NB4 (cell line): ENCODE results near the gene CDKAL1.

Source experiments
- CTCF ChIP-seq: IDR thresholded peaks from one replicate; pipeline ENCODE4 v1.5.1; 2012; ENCODE audit warnings: low read depth, low read length
- MAX ChIP-seq: IDR thresholded peaks from 2 replicates; pipeline ENCODE4 v1.6.1; 2011; ENCODE audit warnings: low read depth, low read length
- MYC ChIP-seq: IDR thresholded peaks from 2 replicates; pipeline ENCODE4 v1.6.1; 2011; ENCODE audit warnings: low read depth, low read length
- POLR2A ChIP-seq: IDR thresholded peaks from 2 replicates; pipeline ENCODE4 v1.6.1; 2011; ENCODE audit warnings: mild to moderate bottlenecking; ENCODE audit not compliant: insufficient read length; ENCODE audit errors: extremely low read depth

DNA sequence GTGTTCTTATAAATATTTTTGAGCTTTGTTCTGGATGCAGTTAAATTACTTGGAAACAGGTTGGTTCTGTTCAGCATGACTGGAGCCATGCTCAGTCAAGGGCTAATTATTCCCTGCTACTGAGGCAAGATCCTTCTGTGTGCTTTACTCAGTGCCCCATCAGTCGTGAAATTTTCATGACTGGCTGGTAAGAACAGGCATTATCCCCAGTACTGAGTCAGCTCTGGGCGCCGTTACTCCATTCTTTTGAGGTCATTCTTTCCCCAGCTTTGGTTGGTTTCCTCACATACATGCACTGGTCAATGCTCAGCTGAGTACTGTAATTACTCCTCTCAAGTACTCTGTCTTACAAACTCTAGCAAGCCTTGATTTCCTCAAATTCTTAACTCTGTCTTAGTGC, 71.3 kb downstream of the CDKAL1 start:
- TF ChIP-seq CTCF (no peak), POLR2A (no peak), MAX (no peak), MYC (no peak)
